ENCODE results near the gene TNKS1BP1.

The TNKS1BP1 gene

DNA sequence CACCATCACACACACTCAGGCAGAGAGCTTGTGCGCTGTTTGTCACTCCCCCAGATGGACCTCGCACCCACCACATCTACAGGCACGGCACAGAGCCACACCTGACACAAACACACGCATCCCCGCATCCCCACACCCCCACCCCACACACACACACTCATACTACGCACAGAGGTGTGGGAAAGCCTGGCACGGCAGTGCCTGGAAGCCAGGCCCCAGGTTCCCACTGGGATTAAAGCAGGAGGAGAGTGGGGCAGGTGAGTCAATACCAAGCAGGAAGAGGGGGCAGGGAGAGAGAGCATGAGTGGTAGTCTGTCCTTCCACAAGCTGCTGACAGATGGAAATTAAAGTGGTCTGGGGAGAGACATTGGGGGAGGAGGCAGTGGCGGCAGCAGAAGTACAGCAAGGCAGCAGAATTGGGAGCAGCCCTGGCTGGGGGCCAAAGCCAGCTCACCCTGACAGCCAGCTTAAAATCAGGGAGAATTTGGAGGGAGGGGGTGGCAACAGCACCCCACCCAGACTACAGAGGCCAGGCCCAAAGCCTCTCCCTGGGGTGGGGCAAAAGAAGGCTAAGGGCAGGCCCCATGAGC is 20.7 kb downstream of the TNKS1BP1 start:
- peak; percentile 4 for DNase-seq (ENCODE audit: low spot score)
- in situ Hi-C loops (cut with MboI; ENCODE audit: low pct_unique_long_range_greater_than_20kb, low sequenced_read_pairs, unreplicated experiment): no loop called here

DNA sequence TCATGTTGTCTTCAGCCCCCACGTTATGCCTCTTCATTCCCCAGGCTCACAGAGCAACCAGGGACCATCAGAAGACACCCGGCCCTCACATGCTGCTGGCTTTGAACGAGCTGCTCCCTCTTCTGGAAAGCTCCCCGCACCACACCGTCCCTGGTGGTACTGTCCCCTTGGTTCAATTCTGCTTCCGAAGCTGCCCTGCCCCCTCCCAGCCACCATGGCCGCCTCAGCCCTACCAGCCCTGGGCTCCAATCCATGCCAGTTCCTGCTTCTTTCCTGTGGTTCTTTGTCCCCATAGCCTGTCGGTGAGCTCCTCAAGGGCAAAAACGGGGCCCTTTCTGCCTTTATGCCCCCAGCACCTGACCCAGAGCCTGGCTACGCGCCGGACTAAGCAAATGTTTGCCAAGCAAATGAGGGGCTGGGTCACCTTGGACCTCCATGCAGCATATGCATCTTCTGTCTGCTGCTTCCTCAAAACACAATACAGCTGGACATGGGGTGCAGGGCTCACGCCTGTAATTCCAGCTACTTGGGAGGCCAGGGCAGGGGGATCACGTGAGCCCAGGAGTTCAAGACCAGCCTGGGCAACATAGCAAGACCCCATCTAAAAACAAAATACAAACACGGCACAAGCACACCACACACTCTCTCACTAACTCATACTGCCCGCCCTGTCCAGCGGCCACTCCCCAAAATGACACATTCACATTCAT is 21.3 kb downstream of the TNKS1BP1 start:
- in situ Hi-C loops (cut with MboI; ENCODE audit: low pct_unique_long_range_greater_than_20kb, low sequenced_read_pairs, unreplicated experiment): no loop called here
- TF ChIP-seq, protein P1, sequence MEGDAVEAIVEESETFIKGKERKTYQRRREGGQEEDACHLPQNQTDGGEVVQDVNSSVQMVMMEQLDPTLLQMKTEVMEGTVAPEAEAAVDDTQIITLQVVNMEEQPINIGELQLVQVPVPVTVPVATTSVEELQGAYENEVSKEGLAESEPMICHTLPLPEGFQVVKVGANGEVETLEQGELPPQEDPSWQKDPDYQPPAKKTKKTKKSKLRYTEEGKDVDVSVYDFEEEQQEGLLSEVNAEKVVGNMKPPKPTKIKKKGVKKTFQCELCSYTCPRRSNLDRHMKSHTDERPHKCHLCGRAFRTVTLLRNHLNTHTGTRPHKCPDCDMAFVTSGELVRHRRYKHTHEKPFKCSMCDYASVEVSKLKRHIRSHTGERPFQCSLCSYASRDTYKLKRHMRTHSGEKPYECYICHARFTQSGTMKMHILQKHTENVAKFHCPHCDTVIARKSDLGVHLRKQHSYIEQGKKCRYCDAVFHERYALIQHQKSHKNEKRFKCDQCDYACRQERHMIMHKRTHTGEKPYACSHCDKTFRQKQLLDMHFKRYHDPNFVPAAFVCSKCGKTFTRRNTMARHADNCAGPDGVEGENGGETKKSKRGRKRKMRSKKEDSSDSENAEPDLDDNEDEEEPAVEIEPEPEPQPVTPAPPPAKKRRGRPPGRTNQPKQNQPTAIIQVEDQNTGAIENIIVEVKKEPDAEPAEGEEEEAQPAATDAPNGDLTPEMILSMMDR (IDR thresholded peaks at IDR 0.05; ENCODE audit: extremely low read depth, insufficient read depth, missing control alignments): no peak
- no peak for DNase-seq (ENCODE audit: low spot score)

More for the DNA sequence above, 20.7 kb downstream of the TNKS1BP1 start:
- TF ChIP-seq, protein P1 (IDR thresholded peaks at IDR 0.05; ENCODE audit: extremely low read depth, insufficient read depth, missing control alignments): no peak

DNA sequence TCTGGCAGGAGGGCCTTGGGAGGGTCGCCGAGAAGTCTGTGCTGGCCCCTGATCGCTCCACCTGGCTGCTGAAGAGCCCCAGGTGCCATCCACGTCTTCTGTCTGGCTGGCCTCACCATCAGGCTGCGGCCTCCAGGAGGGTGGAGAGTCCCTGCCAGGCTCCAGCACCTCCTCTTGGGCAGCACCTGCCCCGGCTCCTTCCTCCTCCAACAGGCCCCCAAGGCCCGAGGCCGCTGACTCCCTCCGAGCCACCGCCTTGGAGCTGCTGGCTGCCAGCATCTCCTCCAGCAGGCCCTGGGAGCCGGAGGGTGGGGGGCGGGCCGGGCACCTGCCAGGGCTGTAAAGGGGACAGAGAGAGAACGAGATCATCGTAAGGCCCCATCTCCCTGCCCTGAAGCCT is 22.3 kb downstream of the TNKS1BP1 start:
- TF ChIP-seq, protein P1 (IDR thresholded peaks at IDR 0.05; ENCODE audit: extremely low read depth, insufficient read depth, missing control alignments): no peak

DNA sequence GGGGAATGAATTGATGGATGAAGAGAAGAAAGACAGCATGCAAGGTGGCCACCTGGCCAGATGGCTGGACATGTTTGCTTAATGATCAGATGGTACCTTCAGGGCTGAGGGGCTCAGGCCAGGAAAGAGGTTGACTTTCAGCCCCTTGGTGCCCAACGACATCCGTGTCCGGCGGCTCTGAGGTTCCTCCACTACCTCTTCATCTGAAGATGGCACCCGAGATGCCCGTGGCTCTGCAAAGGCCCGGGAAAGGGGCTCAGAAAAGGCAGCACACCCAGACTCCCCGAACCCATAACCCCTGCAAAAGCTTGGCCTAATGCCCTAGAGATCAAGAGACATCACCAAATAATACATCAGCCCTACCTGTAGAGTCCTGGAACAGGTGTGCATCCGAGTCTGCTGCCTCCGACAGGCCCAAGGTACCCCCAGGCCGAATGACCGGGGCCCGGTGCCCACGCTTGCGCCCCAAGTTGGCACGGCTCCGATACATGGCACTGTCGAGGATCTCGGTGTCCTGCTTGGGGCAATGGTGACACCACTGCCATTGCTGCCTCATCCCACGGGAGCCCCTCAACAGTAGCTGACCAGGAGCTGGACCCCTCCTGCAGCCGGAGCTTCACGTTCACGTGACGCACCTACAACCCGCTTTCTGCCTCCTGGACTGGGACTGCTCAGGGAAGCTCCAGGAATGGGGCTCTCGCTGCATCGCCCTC is 22.9 kb downstream of the TNKS1BP1 start:
- DNase-seq (ENCODE audit: low spot score): peak; percentile 16
- in situ Hi-C loops (cut with MboI; ENCODE audit: low pct_unique_long_range_greater_than_20kb, low sequenced_read_pairs, unreplicated experiment): no loop called here
- TF ChIP-seq, protein P1 (IDR thresholded peaks at IDR 0.05; ENCODE audit: extremely low read depth, insufficient read depth, missing control alignments): no peak

More for the DNA sequence above, 22.3 kb downstream of the TNKS1BP1 start:
- in situ Hi-C loops (cut with MboI; ENCODE audit: low pct_unique_long_range_greater_than_20kb, low sequenced_read_pairs, unreplicated experiment): no loop called here
- DNase-seq (ENCODE audit: low spot score): peak; percentile 6

DNA sequence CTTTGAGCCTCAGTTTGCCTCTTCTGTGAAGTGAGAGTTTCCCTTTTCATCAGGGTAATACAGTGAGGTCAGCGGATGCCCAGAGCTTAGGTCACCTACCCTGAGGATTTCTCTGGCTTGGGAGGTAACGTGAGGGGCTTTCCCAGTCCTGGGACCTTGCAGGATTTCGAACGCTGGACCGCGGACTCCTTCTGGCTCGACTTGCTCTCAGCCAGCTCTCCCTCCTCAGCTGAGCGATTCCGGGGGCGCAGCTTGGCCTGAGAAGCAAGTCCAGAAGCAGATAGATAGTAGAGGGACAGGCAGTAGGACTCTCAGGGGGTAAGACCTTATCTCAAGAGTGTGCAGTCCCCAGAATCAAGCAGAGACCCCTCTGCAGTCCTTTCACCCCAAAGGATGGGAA is 24.0 kb downstream of the TNKS1BP1 start:
- no peak for DNase-seq (ENCODE audit: low spot score)
- in situ Hi-C loops (cut with MboI; ENCODE audit: low pct_unique_long_range_greater_than_20kb, low sequenced_read_pairs, unreplicated experiment): no loop called here
- TF ChIP-seq, protein P1 (IDR thresholded peaks at IDR 0.05; ENCODE audit: extremely low read depth, insufficient read depth, missing control alignments): no peak

DNA sequence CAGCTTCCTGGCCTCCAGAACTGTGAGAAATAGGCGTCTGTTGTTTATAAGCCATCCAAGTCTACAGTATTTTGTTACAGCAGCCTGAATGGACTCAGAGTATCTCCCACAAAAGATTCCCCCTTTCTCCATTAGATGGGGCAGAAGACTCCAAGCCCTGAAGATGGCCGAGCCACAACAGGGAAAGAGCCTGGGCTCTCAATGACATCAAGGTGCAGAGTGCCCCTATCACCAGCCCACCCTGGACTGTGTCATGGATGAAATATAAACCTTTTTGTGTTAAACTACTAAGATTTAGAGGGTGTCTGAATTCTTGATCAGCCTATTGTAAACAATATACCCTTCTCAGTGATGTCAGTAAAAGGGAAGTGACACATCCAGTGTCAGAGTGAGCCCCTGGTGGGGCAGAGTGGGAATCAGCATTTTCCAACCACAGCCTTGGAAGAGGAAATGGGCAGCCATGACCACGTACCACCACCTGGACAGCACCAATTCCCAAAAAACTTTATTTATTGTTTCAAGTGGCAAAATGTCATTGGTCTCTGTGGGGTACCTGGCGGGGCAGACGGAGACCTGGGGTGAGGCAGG is 25.5 kb downstream of the TNKS1BP1 start:
- TF ChIP-seq, protein P1 (IDR thresholded peaks at IDR 0.05; ENCODE audit: extremely low read depth, insufficient read depth, missing control alignments): no peak
- no peak for DNase-seq (ENCODE audit: low spot score)
- in situ Hi-C loops (cut with MboI; ENCODE audit: low pct_unique_long_range_greater_than_20kb, low sequenced_read_pairs, unreplicated experiment): no loop called here

Measured in GM13977 (cell line).